ENCODE measurements around the gene CASP10.

DNA sequence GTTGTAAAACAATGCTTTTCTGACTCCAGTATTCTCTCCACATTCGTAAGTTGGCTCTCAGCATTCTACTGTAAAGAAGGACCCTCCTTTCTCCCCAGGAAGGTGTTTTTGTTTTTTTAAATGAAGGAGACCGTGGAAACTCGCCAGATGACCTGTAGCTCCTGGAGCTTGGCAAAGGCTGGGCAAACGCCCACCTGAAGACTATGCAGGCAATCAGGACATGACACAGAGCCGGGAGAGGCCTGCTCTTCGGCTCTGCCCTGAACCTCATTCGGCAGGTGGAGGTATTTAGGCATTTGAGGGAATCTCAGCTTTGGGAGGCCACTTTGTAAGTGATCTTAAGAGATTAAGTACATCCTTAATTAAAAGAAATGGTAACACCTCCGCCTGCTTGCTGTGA is 17.4 kb downstream of the CASP10 start:
- TF ChIP-seq NFIC (IDR thresholded peaks at IDR 0.05) (no peak), ETV6 (IDR thresholded peaks at IDR 0.05; ENCODE audit: borderline replicate concordance in 1 of 2, low read depth in 2 of 2, low read length in 1 of 2) (no peak), ETV6 (CRISPR knock-in tag; IDR thresholded peaks at IDR 0.05; ENCODE audit: borderline replicate concordance) (no peak)
- TF ChIP-seq, protein P1, sequence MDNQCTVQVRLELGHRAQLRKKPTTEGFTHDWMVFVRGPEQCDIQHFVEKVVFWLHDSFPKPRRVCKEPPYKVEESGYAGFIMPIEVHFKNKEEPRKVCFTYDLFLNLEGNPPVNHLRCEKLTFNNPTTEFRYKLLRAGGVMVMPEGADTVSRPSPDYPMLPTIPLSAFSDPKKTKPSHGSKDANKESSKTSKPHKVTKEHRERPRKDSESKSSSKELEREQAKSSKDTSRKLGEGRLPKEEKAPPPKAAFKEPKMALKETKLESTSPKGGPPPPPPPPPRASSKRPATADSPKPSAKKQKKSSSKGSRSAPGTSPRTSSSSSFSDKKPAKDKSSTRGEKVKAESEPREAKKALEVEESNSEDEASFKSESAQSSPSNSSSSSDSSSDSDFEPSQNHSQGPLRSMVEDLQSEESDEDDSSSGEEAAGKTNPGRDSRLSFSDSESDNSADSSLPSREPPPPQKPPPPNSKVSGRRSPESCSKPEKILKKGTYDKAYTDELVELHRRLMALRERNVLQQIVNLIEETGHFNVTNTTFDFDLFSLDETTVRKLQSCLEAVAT (IDR thresholded peaks at IDR 0.05), result no peak
- TF ChIP-seq, protein P2, sequence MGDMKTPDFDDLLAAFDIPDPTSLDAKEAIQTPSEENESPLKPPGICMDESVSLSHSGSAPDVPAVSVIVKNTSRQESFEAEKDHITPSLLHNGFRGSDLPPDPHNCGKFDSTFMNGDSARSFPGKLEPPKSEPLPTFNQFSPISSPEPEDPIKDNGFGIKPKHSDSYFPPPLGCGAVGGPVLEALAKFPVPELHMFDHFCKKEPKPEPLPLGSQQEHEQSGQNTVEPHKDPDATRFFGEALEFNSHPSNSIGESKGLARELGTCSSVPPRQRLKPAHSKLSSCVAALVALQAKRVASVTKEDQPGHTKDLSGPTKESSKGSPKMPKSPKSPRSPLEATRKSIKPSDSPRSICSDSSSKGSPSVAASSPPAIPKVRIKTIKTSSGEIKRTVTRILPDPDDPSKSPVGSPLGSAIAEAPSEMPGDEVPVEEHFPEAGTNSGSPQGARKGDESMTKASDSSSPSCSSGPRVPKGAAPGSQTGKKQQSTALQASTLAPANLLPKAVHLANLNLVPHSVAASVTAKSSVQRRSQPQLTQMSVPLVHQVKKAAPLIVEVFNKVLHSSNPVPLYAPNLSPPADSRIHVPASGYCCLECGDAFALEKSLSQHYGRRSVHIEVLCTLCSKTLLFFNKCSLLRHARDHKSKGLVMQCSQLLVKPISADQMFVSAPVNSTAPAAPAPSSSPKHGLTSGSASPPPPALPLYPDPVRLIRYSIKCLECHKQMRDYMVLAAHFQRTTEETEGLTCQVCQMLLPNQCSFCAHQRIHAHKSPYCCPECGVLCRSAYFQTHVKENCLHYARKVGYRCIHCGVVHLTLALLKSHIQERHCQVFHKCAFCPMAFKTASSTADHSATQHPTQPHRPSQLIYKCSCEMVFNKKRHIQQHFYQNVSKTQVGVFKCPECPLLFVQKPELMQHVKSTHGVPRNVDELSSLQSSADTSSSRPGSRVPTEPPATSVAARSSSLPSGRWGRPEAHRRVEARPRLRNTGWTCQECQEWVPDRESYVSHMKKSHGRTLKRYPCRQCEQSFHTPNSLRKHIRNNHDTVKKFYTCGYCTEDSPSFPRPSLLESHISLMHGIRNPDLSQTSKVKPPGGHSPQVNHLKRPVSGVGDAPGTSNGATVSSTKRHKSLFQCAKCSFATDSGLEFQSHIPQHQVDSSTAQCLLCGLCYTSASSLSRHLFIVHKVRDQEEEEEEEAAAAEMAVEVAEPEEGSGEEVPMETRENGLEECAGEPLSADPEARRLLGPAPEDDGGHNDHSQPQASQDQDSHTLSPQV (IDR thresholded peaks at IDR 0.05), result no peak

Measured in K562 (cell line).